ENCODE results near the gene POLR2B. TPM values are rescaled to one million over a fixed set of nuclear protein-coding genes. Genes with fewer than 3 reads are reported as not detected.

Gene POLR2B
- total RNA-seq, 2 donors from 2014 or later = 106 to 112 TPM

DNA sequence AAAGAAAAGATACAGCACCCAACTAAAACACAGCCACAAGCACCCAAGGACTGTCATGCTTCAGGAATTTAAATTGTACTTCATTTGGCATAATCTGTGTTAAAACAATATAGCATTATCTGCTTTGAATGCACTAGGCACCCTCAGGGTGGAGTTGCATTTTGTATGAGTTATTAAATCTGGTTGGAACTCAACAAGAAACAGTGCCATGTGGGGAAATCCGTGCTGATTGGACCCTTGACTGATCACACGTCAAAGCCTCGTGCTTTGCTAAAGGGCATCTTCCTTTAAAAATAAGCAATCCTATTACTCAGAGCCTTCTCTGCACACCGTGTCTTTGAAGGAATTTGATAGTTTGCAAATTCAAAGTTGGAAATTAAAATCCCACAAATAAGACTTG, 96.0 kb downstream of the POLR2B start:
- Histone ChIP-seq H3K36me3 (ENCODE audit: control insufficient read depth, insufficient read depth, low read length) (no peaks in the 10 kb centered on the region), H3K27ac (ENCODE audit: low read depth, low read length) (no peak overlapping the region), H3K9ac (ENCODE audit: extremely low read depth, low read length, poor library complexity, severe bottlenecking) (no peak overlapping the region), H3K9me3 (ENCODE audit: control insufficient read depth, low read length) (no peaks in the 10 kb centered on the region), H3K27me3 (ENCODE audit: control insufficient read depth, insufficient read depth, low read length, poor library complexity, severe bottlenecking) (no peaks in the 10 kb centered on the region), H3K4me3 (ENCODE audit: low read length) (no peak overlapping the region), H3K4me1 (ENCODE audit: control insufficient read depth, insufficient read depth, low read length) (peaks cover 8% of the 10 kb centered on the region)
- TF ChIP-seq CTCF (conservative IDR thresholded peaks at IDR 0.05) = no peak
- Mint-ChIP-seq H3K27ac (no peak overlapping the region), H3K36me3 (ENCODE audit: low read depth) (no peaks in the 10 kb centered on the region), H3K4me1 (peaks cover 22% of the 10 kb centered on the region), H3K27me3 (ENCODE audit: insufficient read depth) (peaks cover 3% of the 10 kb centered on the region), H3K9me3 (peaks cover 5% of the 10 kb centered on the region), H3K4me3 (no peak overlapping the region)
- WGBS, 2 experiments (ENCODE audit: insufficient coverage in 1 of 2, insufficient read length in 1 of 2) = 69 to 78% methylated on average over 2 to 4 of the region's 4 CpGs
- DNase-seq = peak; percentile 16

GRCh38 chr4:57075367-57075766, 96.7 kb downstream of the POLR2B start:
- Mint-ChIP-seq H3K27me3 (ENCODE audit: insufficient read depth) (peaks cover 3% of the 10 kb centered on the region), H3K9me3 (peaks cover 5% of the 10 kb centered on the region), H3K4me3 (no peak overlapping the region), H3K4me1 (peaks cover 24% of the 10 kb centered on the region), H3K36me3 (ENCODE audit: low read depth) (no peaks in the 10 kb centered on the region), H3K27ac (no peak overlapping the region)
- Histone ChIP-seq H3K9ac (ENCODE audit: extremely low read depth, low read length, poor library complexity, severe bottlenecking) (no peak overlapping the region), H3K4me3 (ENCODE audit: low read length) (no peak overlapping the region), H3K4me1 (ENCODE audit: control insufficient read depth, insufficient read depth, low read length) (peaks cover 8% of the 10 kb centered on the region), H3K9me3 (ENCODE audit: control insufficient read depth, low read length) (no peaks in the 10 kb centered on the region), H3K27me3 (ENCODE audit: control insufficient read depth, insufficient read depth, low read length, poor library complexity, severe bottlenecking) (no peaks in the 10 kb centered on the region), H3K36me3 (ENCODE audit: control insufficient read depth, insufficient read depth, low read length) (no peaks in the 10 kb centered on the region), H3K27ac (ENCODE audit: low read depth, low read length) (no peak overlapping the region)
- no peak for DNase-seq
- no peak for TF ChIP-seq CTCF (conservative IDR thresholded peaks at IDR 0.05)

DNA sequence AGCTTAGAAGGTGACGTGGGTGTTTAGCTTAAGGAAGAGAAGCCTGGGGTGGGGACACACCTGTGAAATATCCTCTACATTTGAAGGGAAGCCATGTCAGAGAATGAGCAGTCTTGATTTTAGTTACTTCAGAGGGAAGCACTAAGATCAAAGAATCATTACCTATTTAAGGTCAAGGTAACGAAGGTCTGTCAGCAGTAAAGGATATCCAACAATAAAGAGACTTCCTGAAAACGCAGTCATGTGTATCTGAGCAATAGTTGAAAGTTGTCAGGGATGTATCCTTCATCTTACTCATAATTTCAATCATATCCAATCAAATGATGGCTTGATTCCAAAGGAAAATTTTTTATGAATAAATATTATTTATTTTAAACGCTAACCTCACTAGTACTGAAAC, 98.0 kb downstream of the POLR2B start:
- Mint-ChIP-seq H3K4me1 (peaks cover 24% of the 10 kb centered on the region), H3K4me3 (no peak overlapping the region), H3K27ac (no peak overlapping the region), H3K27me3 (ENCODE audit: insufficient read depth) (peaks cover 3% of the 10 kb centered on the region), H3K36me3 (ENCODE audit: low read depth) (no peaks in the 10 kb centered on the region), H3K9me3 (peaks cover 5% of the 10 kb centered on the region)
- TF ChIP-seq CTCF (conservative IDR thresholded peaks at IDR 0.05) = no peak
- no peak for DNase-seq
- no peak overlapping the region for H3K4me3 ChIP-seq (ENCODE audit: low read length)
- no peak overlapping the region for H3K27ac ChIP-seq (ENCODE audit: low read depth, low read length)
- H3K9me3 ChIP-seq (ENCODE audit: control insufficient read depth, low read length) = no peaks in the 10 kb centered on the region
- H3K9ac ChIP-seq (ENCODE audit: extremely low read depth, low read length, poor library complexity, severe bottlenecking) = no peak overlapping the region
- peaks cover 9% of the 10 kb centered on the region for H3K4me1 ChIP-seq (ENCODE audit: control insufficient read depth, insufficient read depth, low read length)
- H3K36me3 ChIP-seq (ENCODE audit: control insufficient read depth, insufficient read depth, low read length) = no peaks in the 10 kb centered on the region
- no peaks in the 10 kb centered on the region for H3K27me3 ChIP-seq (ENCODE audit: control insufficient read depth, insufficient read depth, low read length, poor library complexity, severe bottlenecking)
- WGBS, 2 experiments (ENCODE audit: insufficient coverage in 1 of 2, insufficient read length in 1 of 2) = 68 to 75% methylated on average over 2 to 3 of the region's 4 CpGs
